Activated CD8-positive, alpha-beta T cell treated with anti-CD3 and anti-CD28 coated beads, Interleukin-2, amount 10 ng/mL, durations not matched to agents 7 days and 5 days (primary cell): Measurements from ENCODE around the gene SZT2. TPM values are rescaled to one million over a fixed set of nuclear protein-coding genes. Genes with fewer than 3 reads are reported as not detected.
"Not testable (repeated sequence)": the region's sequence is repeated elsewhere in the genome, so short reads cannot be mapped to it uniquely, and the experiment has no call there.

ENCODE experiments used
- ATAC-seq: fragments of 150-1000 bp; cut with Tn5 transposase; one replicate; pipeline ENCODE4 v1.10.0; 2021; ENCODE audit warnings: moderate library complexity
- CTCF ChIA-PET: fragments of 350-600 bp; sonication (Branson Sonifier 250); formaldehyde crosslinking; loops from one replicate; lab custom pipeline; 2021; ENCODE audit warnings: antibody characterized with exemption; lab: Charles Lee
- POLR2A ChIA-PET: fragments of 350-600 bp; sonication (Branson Sonifier 250); formaldehyde crosslinking; loops from one replicate; lab custom pipeline; 2021; ENCODE audit warnings: antibody characterized with exemption; lab: Charles Lee
- DNase-seq: peaks from one replicate; pipeline ENCODE4 v3.0.0-alpha.2; 2020
- H3K27ac Mint-ChIP-seq: one replicate; pipeline ENCODE4 v1.8.0; 2021; ENCODE audit warnings: mild to moderate bottlenecking, mixed read lengths
- H3K27me3 Mint-ChIP-seq: one replicate; pipeline ENCODE4 v1.8.0; 2021; ENCODE audit warnings: low read depth, mixed read lengths
- H3K36me3 Mint-ChIP-seq: one replicate; pipeline ENCODE4 v1.8.0; 2021; ENCODE audit warnings: low read depth, mixed read lengths
- H3K4me1 Mint-ChIP-seq: one replicate; pipeline ENCODE4 v1.8.0; 2021; ENCODE audit warnings: low read depth, mixed read lengths
- H3K4me3 Mint-ChIP-seq: one replicate; pipeline ENCODE4 v1.8.0; 2021; ENCODE audit warnings: mild to moderate bottlenecking, mixed read lengths
- H3K9me3 Mint-ChIP-seq: one replicate; pipeline ENCODE4 v1.8.0; 2022; ENCODE audit warnings: mixed read lengths; ENCODE audit not compliant: insufficient read depth
- total RNA-seq, 2 experiments: library from RNA; stranded (reverse); gene quantifications; one replicate each; pipeline ENCODE4 v1.2.3, GENCODE V29; 2021

SZT2 gene
- total RNA-seq, 2 experiments from 2014 or later = 57.2 to 58.3 TPM

- H3K4me1 Mint-ChIP-seq = peaks cover 22% of the 10 kb centered on the region
- H3K9me3 Mint-ChIP-seq = no peaks in the 10 kb centered on the region
- peaks cover 30% of the 10 kb centered on the region for H3K27me3 Mint-ChIP-seq
- H3K27ac Mint-ChIP-seq = peak within 1 kb of the TSS; percentile 81
- POLR2A ChIA-PET = interaction anchor here (0.8 to 1.3 kb wide), 3 partner anchors 11 to 772 kb away, joined by 3 to 4 read pairs (median 4); partner anchors contain the start of gene YBX1
- CTCF ChIA-PET = interaction anchor here (1.0 to 1.9 kb wide), 6 partner anchors 9 to 493 kb away, joined by 3 to 8 read pairs (median 4); partner anchors contain the start of gene IPO13
- peaks cover 25% of the 10 kb centered on the region for H3K36me3 Mint-ChIP-seq
- H3K4me3 Mint-ChIP-seq = peak within 1 kb of the TSS; percentile 71
- DNase-seq = peak; percentile 77
- ATAC-seq = peak; percentile 72
Observed at GRCh38 chr1:43453442-43454269, 64.0 kb downstream of the SZT2 start, which contains the start of gene HYI. Gene HYI, minus strand, starts transcription at chr1:43453931. Its CDS starts 138 bp downstream, at chr1:43453793.

GRCh38 chr1:43454270-43455011 lies 64.7 kb downstream of the SZT2 start:
- Mint-ChIP-seq H3K36me3 (peaks cover 19% of the 10 kb centered on the region), H3K4me3 (peak overlapping the region; percentile 71), H3K4me1 (peaks cover 22% of the 10 kb centered on the region), H3K9me3 (no peaks in the 10 kb centered on the region), H3K27me3 (peaks cover 32% of the 10 kb centered on the region), H3K27ac (peak overlapping the region; percentile 81)
- ChIA-PET CTCF (interaction anchor here (1.0 to 1.9 kb wide), 6 partner anchors 8 to 492 kb away, joined by 3 to 8 read pairs (median 4); partner anchors contain the start of gene IPO13), POLR2A (interaction anchor here (0.8 to 1.3 kb wide), 3 partner anchors 12 to 772 kb away, joined by 3 to 4 read pairs (median 4); partner anchors contain the start of gene YBX1)
- DNase-seq (peak; percentile 72), ATAC-seq (peak; percentile 74)

GRCh38 chr1:43455213-43455889 lies 65.7 kb downstream of the SZT2 start:
- no peak overlapping the region for H3K4me3 Mint-ChIP-seq
- H3K4me1 Mint-ChIP-seq = peaks cover 22% of the 10 kb centered on the region
- CTCF ChIA-PET = interaction anchor here (1.2 to 1.9 kb wide), 3 partner anchors 41 to 229 kb away, joined by 3 to 8 read pairs (median 8); no protein-coding TSS in a partner anchor
- H3K36me3 Mint-ChIP-seq = peaks cover 18% of the 10 kb centered on the region
- POLR2A ChIA-PET = no interaction called here
- peaks cover 38% of the 10 kb centered on the region for H3K27me3 Mint-ChIP-seq
- DNase-seq (no peak), ATAC-seq (no peak)
- no peaks in the 10 kb centered on the region for H3K9me3 Mint-ChIP-seq
- H3K27ac Mint-ChIP-seq = no peak overlapping the region

- CTCF ChIA-PET = interaction anchor here (0.8 kb wide), 1 partner anchor 96 kb away, joined by 3 read pairs; no protein-coding TSS in a partner anchor
- ATAC-seq, H3K4me3 Mint-ChIP-seq, POLR2A ChIA-PET, DNase-seq, H3K27ac Mint-ChIP-seq, H3K9me3 Mint-ChIP-seq, H3K36me3 Mint-ChIP-seq: not testable (repeated sequence)
- peaks cover 39% of the 10 kb centered on the region for H3K27me3 Mint-ChIP-seq
- peaks cover 17% of the 10 kb centered on the region for H3K4me1 Mint-ChIP-seq
Observed at GRCh38 chr1:43458379-43458778, 68.7 kb downstream of the SZT2 start.

- no peaks in the 10 kb centered on the region for H3K9me3 Mint-ChIP-seq
- H3K27me3 Mint-ChIP-seq = peaks cover 26% of the 10 kb centered on the region
- no peak overlapping the region for H3K4me3 Mint-ChIP-seq
- H3K4me1 Mint-ChIP-seq = peaks cover 5% of the 10 kb centered on the region
- DNase-seq (no peak), ATAC-seq (no peak)
- CTCF ChIA-PET = interaction anchor here (1.2 to 1.5 kb wide), 2 partner anchors 47 to 48 kb away, joined by 3 read pairs; no protein-coding TSS in a partner anchor
- H3K36me3 Mint-ChIP-seq = no peaks in the 10 kb centered on the region
- no peak overlapping the region for H3K27ac Mint-ChIP-seq
- POLR2A ChIA-PET = no interaction called here
Observed at GRCh38 chr1:43460988-43461693, 71.4 kb downstream of the SZT2 start.

GRCh38 chr1:43463479-43463878 lies 73.8 kb downstream of the SZT2 start:
- DNase-seq = no peak
- H3K36me3 Mint-ChIP-seq = no peaks in the 10 kb centered on the region
- CTCF ChIA-PET = interaction anchor here (1.1 kb wide), 1 partner anchor 9 kb away, joined by 4 read pairs; no protein-coding TSS in a partner anchor
- H3K27ac Mint-ChIP-seq = no peak overlapping the region
- H3K9me3 Mint-ChIP-seq = no peaks in the 10 kb centered on the region
- no peak for ATAC-seq
- POLR2A ChIA-PET = no interaction called here
- H3K4me1 Mint-ChIP-seq = peaks cover 11% of the 10 kb centered on the region
- peaks cover 9% of the 10 kb centered on the region for H3K27me3 Mint-ChIP-seq
- no peak overlapping the region for H3K4me3 Mint-ChIP-seq

GRCh38 chr1:43464681-43465504 lies 75.2 kb downstream of the SZT2 start:
- no peak overlapping the region for H3K4me3 Mint-ChIP-seq
- H3K9me3 Mint-ChIP-seq = no peaks in the 10 kb centered on the region
- no peak for DNase-seq
- H3K27ac Mint-ChIP-seq = no peak overlapping the region
- POLR2A ChIA-PET = no interaction called here
- ATAC-seq = no peak
- peaks cover 3% of the 10 kb centered on the region for H3K27me3 Mint-ChIP-seq
- CTCF ChIA-PET = no interaction called here
- H3K36me3 Mint-ChIP-seq = no peaks in the 10 kb centered on the region
- peaks cover 11% of the 10 kb centered on the region for H3K4me1 Mint-ChIP-seq

- H3K27ac Mint-ChIP-seq = no peak overlapping the region
- H3K4me3 Mint-ChIP-seq = no peak overlapping the region
- H3K4me1 Mint-ChIP-seq = peaks cover 11% of the 10 kb centered on the region
- ChIA-PET CTCF (no interaction called here), POLR2A (no interaction called here)
- no peak for DNase-seq
- H3K9me3 Mint-ChIP-seq = no peaks in the 10 kb centered on the region
- H3K36me3 Mint-ChIP-seq = no peaks in the 10 kb centered on the region
- ATAC-seq = no peak
- no peaks in the 10 kb centered on the region for H3K27me3 Mint-ChIP-seq
Observed at GRCh38 chr1:43465505-43466067, 75.9 kb downstream of the SZT2 start.

- ATAC-seq (peak; percentile 49), DNase-seq (no peak)
- H3K4me1 Mint-ChIP-seq = peaks cover 10% of the 10 kb centered on the region
- H3K36me3 Mint-ChIP-seq = no peaks in the 10 kb centered on the region
- no peaks in the 10 kb centered on the region for H3K9me3 Mint-ChIP-seq
- no peaks in the 10 kb centered on the region for H3K27me3 Mint-ChIP-seq
- CTCF ChIA-PET = interaction anchor here (1.2 to 1.4 kb wide), 2 partner anchors 52 to 239 kb away, joined by 3 to 4 read pairs; no protein-coding TSS in a partner anchor
- POLR2A ChIA-PET = interaction anchor here (0.9 kb wide), 1 partner anchor 12 kb away, joined by 4 read pairs; the partner anchor contains the start of gene HYI
- H3K4me3 Mint-ChIP-seq = no peak overlapping the region
- no peak overlapping the region for H3K27ac Mint-ChIP-seq
Observed at GRCh38 chr1:43466403-43466802, 76.7 kb downstream of the SZT2 start.

GRCh38 chr1:43468414-43468813 lies 78.7 kb downstream of the SZT2 start:
- Mint-ChIP-seq H3K4me3 (no peak overlapping the region), H3K4me1 (peaks cover 8% of the 10 kb centered on the region), H3K9me3 (no peaks in the 10 kb centered on the region), H3K27me3 (no peaks in the 10 kb centered on the region), H3K36me3 (no peaks in the 10 kb centered on the region), H3K27ac (no peak overlapping the region)
- CTCF ChIA-PET = interaction anchor here (1.0 kb wide), 1 partner anchor 242 kb away, joined by 3 read pairs; no protein-coding TSS in a partner anchor
- POLR2A ChIA-PET = no interaction called here
- DNase-seq (no peak), ATAC-seq (no peak)
